K562 (cell line): ENCODE measurements around the gene DOCK4. TPM values are rescaled to one million over a fixed set of nuclear protein-coding genes. Genes with fewer than 3 reads are reported as not detected.

Experiments used
- ATAC-seq: fragments of 200-7000 bp; cut with Tn5 transposase; 3 replicates; pipeline ENCODE4 v1.9.1; 2020; ENCODE audit warnings: moderate library complexity
- BruUV-seq: library from RNA; stranded (reverse); fragments of 400-500 nt; replicated peaks from 2 replicates; lab custom pipeline; 2021; lab: Mats Ljungman, UMichigan
- CTCF ChIA-PET: fragments of 300-600 bp; formaldehyde crosslinking; extraction: SDS; loops from one replicate; lab custom pipeline; 2021; ENCODE audit warnings: low intra/inter-chr PET ratio; lab: Yijun Ruan, JAX
- POLR2A ChIA-PET: fragments of 300-600, 350-650 bp; sonication (Branson Sonifier 250); formaldehyde crosslinking; extraction: SDS; loops from one replicate; lab custom pipeline; 2021; ENCODE audit warnings: antibody characterized with exemption, inconsistent platforms; lab: Yijun Ruan, JAX
- DNase-seq, 4 experiments: peaks; one replicate each; pipeline versions ENCODE4 v3.0.0 to v3.0.0-alpha.2; 2011 to 2018; ENCODE audit warnings: low spot score in 3 of 4, mixed read lengths in 3 of 4; ENCODE audit errors: extremely low read depth in 1 of 4
- FAIRE-seq: peaks from 2 replicates; lab custom pipeline; 2011; peaks lifted over from hg19 to GRCh38; lab: Jason Lieb, UNC
- H2AFZ ChIP-seq: 2 replicates; pipeline ENCODE4 v1.6.0; 2011; ENCODE audit warnings: low read depth, low read length, control low read depth, inconsistent platforms
- H3K27ac ChIP-seq: fragments of 200-600 bp; 3 replicates; pipeline ENCODE4 v1.8.0; 2011; ENCODE audit warnings: low read depth, mild to moderate bottlenecking, control low read depth, inconsistent platforms, low read length, moderate library complexity, mixed read lengths; ENCODE audit errors: extremely low read depth
- H3K27me3 ChIP-seq, 2 experiments: fragments of 300-600 bp in 1 of 2; 2 replicates in 1 of 2; 3 replicates in 1 of 2; pipeline versions ENCODE4 v1.6.0 to v1.8.0; 2011; ENCODE audit warnings: inconsistent platforms in 2 of 2, low read length in 2 of 2, mild to moderate bottlenecking in 1 of 2, mixed read lengths in 1 of 2, moderate library complexity in 1 of 2; ENCODE audit not compliant: control insufficient read depth in 2 of 2, insufficient read depth in 2 of 2
- H3K36me3 ChIP-seq: fragments of 300-600 bp; 3 replicates; pipeline ENCODE4 v1.8.0; 2011; ENCODE audit warnings: mild to moderate bottlenecking, low read length, inconsistent platforms; ENCODE audit not compliant: control insufficient read depth, insufficient read depth
- H3K4me1 ChIP-seq, 2 experiments: fragments of 200-600 bp in 1 of 2; replicated peaks in 1 of 2; 2 replicates in 1 of 2; 3 replicates in 1 of 2; pipeline versions ENCODE4 v1.5.1 to v1.8.0; 2011; ENCODE audit warnings: inconsistent platforms in 2 of 2, low read length in 2 of 2, mild to moderate bottlenecking in 1 of 2, mixed read lengths in 1 of 2, moderate library complexity in 1 of 2; ENCODE audit not compliant: control insufficient read depth in 2 of 2, insufficient read depth in 2 of 2
- H3K4me2 ChIP-seq: 2 replicates; pipeline ENCODE4 v1.6.1; 2011; ENCODE audit warnings: low read length, control low read depth, inconsistent platforms, mixed read lengths; ENCODE audit not compliant: insufficient read depth
- H3K4me3 ChIP-seq: fragments of 200-600 bp; sonication (generic), shearing (Covaris generic); 2 replicates; pipeline ENCODE4 v1.5.1; 2016; ENCODE audit warnings: control low read depth, inconsistent platforms
- H3K79me2 ChIP-seq: fragments of 200-600 bp; 3 replicates; pipeline ENCODE4 v1.8.0; 2011; ENCODE audit warnings: low read length, inconsistent platforms; ENCODE audit not compliant: control insufficient read depth, insufficient read depth
- H3K9ac ChIP-seq, 2 experiments: 2 replicates each; pipeline versions ENCODE4 v1.6.0 to v1.6.1; 2011; ENCODE audit warnings: low read depth in 2 of 2, low read length in 2 of 2, control low read depth in 1 of 2, inconsistent platforms in 1 of 2, mild to moderate bottlenecking in 1 of 2, mixed read lengths in 1 of 2; ENCODE audit not compliant: insufficient read depth in 1 of 2
- H3K9me1 ChIP-seq: one replicate; pipeline ENCODE4 v1.6.0; 2011; ENCODE audit warnings: inconsistent platforms, mild to moderate bottlenecking, low read length, moderate library complexity; ENCODE audit not compliant: control insufficient read depth, insufficient read depth
- H3K9me3 ChIP-seq: replicated peaks from 2 replicates; pipeline ENCODE4 v1.5.1; 2011; ENCODE audit warnings: low read depth, low read length, inconsistent platforms; ENCODE audit not compliant: control insufficient read depth, insufficient read depth
- H4K20me1 ChIP-seq: replicated peaks from 2 replicates; pipeline ENCODE4 v1.6.1; 2011; ENCODE audit warnings: low read length, inconsistent platforms, mixed read lengths; ENCODE audit not compliant: control insufficient read depth, insufficient read depth
- BRCA1 ChIP-seq, 2 experiments: fragments of 450-650 bp in 1 of 2; sonication (generic) in 1 of 2; formaldehyde crosslinking in 1 of 2; IDR thresholded peaks; 2 replicates each; pipeline versions ENCODE4 v1.5.0 to v1.6.1; 2017 to 2020; ENCODE audit warnings: mild to moderate bottlenecking in 1 of 2, missing genetic modification reagents in 1 of 2
- ELF2 ChIP-seq: fragments of 250-450 bp; sonication (Bioruptor Pico); IDR thresholded peaks from 2 replicates; pipeline ENCODE4 v1.5.0; 2021; ENCODE audit warnings: mild to moderate bottlenecking
- EZH2 ChIP-seq: IDR thresholded peaks from 2 replicates; pipeline ENCODE4 v1.6.1; 2012; ENCODE audit warnings: low read depth, mild to moderate bottlenecking, inconsistent platforms, low read length, borderline replicate concordance
- HDGF ChIP-seq: fragments of 450-650 bp; IDR thresholded peaks from 2 replicates; pipeline ENCODE4 v1.6.1; 2016
- POLR2H ChIP-seq: IDR thresholded peaks from 2 replicates; pipeline ENCODE4 v1.6.1; 2016; ENCODE audit warnings: missing genetic modification characterization, low read depth, mild to moderate bottlenecking, control low read depth, missing compliant biosample characterization, moderate library complexity
- POU5F1 ChIP-seq: fragments of 150-350 bp; IDR thresholded peaks from 2 replicates; pipeline ENCODE4 v1.6.1; 2014; ENCODE audit warnings: borderline replicate concordance, low read length, low read depth, mild to moderate bottlenecking; ENCODE audit not compliant: partially characterized antibody
- PRMT5 ChIP-seq: sonication (generic); formaldehyde crosslinking; IDR thresholded peaks from 2 replicates; pipeline ENCODE4 v1.5.0; 2020; ENCODE audit warnings: missing genetic modification reagents
- PTTG1 ChIP-seq: fragments of 450-650 bp; IDR thresholded peaks from 2 replicates; pipeline ENCODE4 v1.6.1; 2016; ENCODE audit warnings: low read depth, mild to moderate bottlenecking, missing genetic modification characterization, missing compliant biosample characterization
- RFX5 ChIP-seq: IDR thresholded peaks from 2 replicates; pipeline ENCODE4 v1.6.1; 2011; ENCODE audit warnings: low read depth, mild to moderate bottlenecking, improper control_type of control experiment, low read length
- SMARCA4 ChIP-seq: fragments of 450-650 bp; IDR thresholded peaks from 2 replicates; pipeline ENCODE4 v1.6.1; 2016
- TAF1 ChIP-seq: IDR thresholded peaks from 2 replicates; pipeline ENCODE4 v1.6.1; 2011; ENCODE audit warnings: mild to moderate bottlenecking, low read length, moderate library complexity; ENCODE audit not compliant: insufficient read depth, control insufficient read depth, severe bottlenecking; ENCODE audit errors: extremely low read depth
- ZBED1 ChIP-seq: IDR thresholded peaks from 2 replicates; pipeline ENCODE4 v1.6.1; 2014
- ZC3H8 ChIP-seq: fragments of 450-650 bp; IDR thresholded peaks from 2 replicates; pipeline ENCODE4 v1.6.1; 2017
- ZNF277 ChIP-seq: fragments of 250-450 bp; sonication (Bioruptor Pico); IDR thresholded peaks from 2 replicates; pipeline ENCODE4 v1.8.0; 2022; ENCODE audit warnings: inconsistent platforms, mild to moderate bottlenecking, moderate library complexity, borderline replicate concordance
- ZNF445 ChIP-seq: fragments of 250-450 bp; sonication (Bioruptor Pico); IDR thresholded peaks from 2 replicates; pipeline ENCODE4 v1.4.0; 2020; ENCODE audit warnings: low read depth, mild to moderate bottlenecking, moderate library complexity
- WGBS: fragments of 100-300 bp; shearing (Covaris generic); methylation state at CpG from one replicate; pipeline ENCODE4 v1.1.6; 2016; ENCODE audit warnings: low coverage, mixed read lengths; ENCODE audit not compliant: insufficient coverage; ENCODE audit errors: missing lambda C conversion rate; 5-methylcytosine and 5-hydroxymethylcytosine counted together
- in situ Hi-C: fragments of 300-500 bp; cut with MboI; formaldehyde crosslinking; loops from 4 replicates; pipeline ENCODE4 v1.15.0; 2018; ENCODE audit warnings: inconsistent platforms, mixed read lengths
- intact Hi-C: fragments of 100-400 bp; cut with micrococcal nuclease; formaldehyde crosslinking; loops from 2 replicates; pipeline ENCODE4 v1.14.2; 2022
- polyA plus RNA-seq, 8 experiments: library from polyadenylated mRNA; depleted of rRNA in 4 of 8; stranded (reverse) in 5 of 8; unstranded in 3 of 8; fragments of >200 nt; fragmentation: Nextera tagmentation in 2 of 8; fragmentation: Illumina TruSeq in 1 of 8; extraction: Ambion mirVana in 2 of 8; extraction: Trizol in 1 of 8; gene quantifications; 2 replicates each; pipeline versions ENCODE4 v1.2.1 to v1.2.3, GENCODE V29; 2011 to 2014; ENCODE audit warnings: inconsistent platforms in 1 of 8, missing spikeins in 1 of 8
- total RNA-seq, 7 experiments: library from RNA; depleted of rRNA in 6 of 7; stranded (reverse); fragments of >200 nt in 6 of 7; fragmentation: Illumina TruSeq in 2 of 7; extraction: Trizol in 2 of 7; gene quantifications; 2 replicates each; pipeline versions ENCODE4 v1.2.1 to v1.2.3, GENCODE V29; 2011 to 2021; ENCODE audit warnings: low replicate concordance in 1 of 7

DOCK4 gene
- total and polyA plus RNA-seq, 9 of the 15 experiments (the other 6 are each of a cell fraction or from before 2014, with no cell fraction given): 0.42 to 5.7 (median 2.3) TPM

GRCh38 chr7:111980725-111981124 lies 225.5 kb downstream of the DOCK4 start:
- Histone ChIP-seq H2AFZ (no peak overlapping the region), H3K9ac (no peak overlapping the region), H3K4me3 (no peak overlapping the region), H3K4me1 (no peaks in the 10 kb centered on the region), H3K27me3 (peaks cover 0 to 5% of the 10 kb centered on the region in 2 experiments; a peak in 1 of 5 replicates), H3K79me2 (no peaks in the 10 kb centered on the region), H3K27ac (no peak overlapping the region), H3K9me3 (no peaks in the 10 kb centered on the region), H3K36me3 (no peaks in the 10 kb centered on the region), H3K4me2 (no peak overlapping the region), H3K9me1 (no peaks in the 10 kb centered on the region), H4K20me1 (no peaks in the 10 kb centered on the region)
- no peak for TF ChIP-seq SMARCA4
- no peak for TF ChIP-seq ZNF277
- no peak for TF ChIP-seq POLR2H (tag)
- TF ChIP-seq ZC3H8: no peak
- TF ChIP-seq RFX5: no peak
- no peak for TF ChIP-seq PRMT5 (CRISPR knock-in tag)
- ChIA-PET POLR2A (no interaction called here), CTCF (no interaction called here)
- FAIRE-seq (no peak), DNase-seq (no peak), ATAC-seq (no peak)
- intact Hi-C loops: no loop called here
- in situ Hi-C loops: no loop called here
- BruUV-seq: no TSS peak
- WGBS: 0% methylated on average over 1 of the region's 1 CpG

GRCh38 chr7:111975346-111975745 lies 230.9 kb downstream of the DOCK4 start:
- H3K36me3 ChIP-seq: no peaks in the 10 kb centered on the region
- H3K79me2 ChIP-seq: no peaks in the 10 kb centered on the region
- no TSS peak for BruUV-seq
- no peak overlapping the region for H2AFZ ChIP-seq
- intact Hi-C loops: no loop called here
- POLR2A ChIA-PET: no interaction called here
- no peak for TF ChIP-seq TAF1
- TF ChIP-seq HDGF: no peak
- TF ChIP-seq ZNF445: no peak
- TF ChIP-seq PTTG1 (tag): no peak
- TF ChIP-seq ZBED1: no peak
- no peak for TF ChIP-seq EZH2
- TF ChIP-seq POU5F1: no peak
- no peak for TF ChIP-seq ELF2 (CRISPR knock-in tag)
- no peak for TF ChIP-seq BRCA1 (IDR thresholded peaks at IDR 0.05)
- no peak for TF ChIP-seq BRCA1 (CRISPR knock-in tag; IDR thresholded peaks at IDR 0.05)
- TF ChIP-seq, all 486 proteins: peak for 0
- FAIRE-seq (no peak), ATAC-seq (no peak), DNase-seq (no peak)
- Histone ChIP-seq H3K9me1 (no peaks in the 10 kb centered on the region), H3K4me2 (no peak overlapping the region), H3K4me3 (no peak overlapping the region), H3K27ac (no peak overlapping the region), H4K20me1 (no peaks in the 10 kb centered on the region), H3K27me3 (peaks cover 3 to 5% of the 10 kb centered on the region in 2 experiments; a peak in 3 of 5 replicates), H3K4me1 (no peaks in the 10 kb centered on the region), H3K9ac (no peak overlapping the region), H3K9me3 (no peaks in the 10 kb centered on the region)
- WGBS: 4% methylated on average over 4 of the region's 4 CpGs
- in situ Hi-C loops: no loop called here
- CTCF ChIA-PET: no interaction called here
